Panc1 (cell line): Measurements from ENCODE around the gene SLC7A11. TPM values are rescaled to one million over a fixed set of nuclear protein-coding genes. Genes with fewer than 3 reads are reported as not detected.
"Not testable (repeated sequence)": the region's sequence is repeated elsewhere in the genome, so short reads cannot be mapped to it uniquely, and the experiment has no call there.

Experiments used
- ATAC-seq: fragments of 200-7000 bp; cut with Tn5 transposase; 2 replicates; pipeline ENCODE4 v1.9.1; 2020; ENCODE audit warnings: mild to moderate bottlenecking, moderate library complexity
- BruUV-seq: library from RNA; stranded (reverse); fragments of 400-500 nt; replicated peaks from 2 replicates; lab custom pipeline; 2021; lab: Mats Ljungman, UMichigan
- CTCF ChIA-PET: fragments of 300-600 bp; sonication (Branson Sonifier 250); formaldehyde crosslinking; loops from one replicate; lab custom pipeline; 2022; ENCODE audit warnings: antibody characterized with exemption; lab: Charles Lee
- POLR2A ChIA-PET: fragments of 300-600 bp; sonication (Branson Sonifier 250); formaldehyde crosslinking; loops from one replicate; lab custom pipeline; 2022; ENCODE audit warnings: antibody characterized with exemption; lab: Charles Lee
- DNase-seq: peaks from one replicate; pipeline ENCODE4 v3.0.0-alpha.2; 2010; ENCODE audit warnings: low read depth, low spot score
- H3K27ac ChIP-seq: 2 replicates; pipeline ENCODE4 v1.5.1; 2011; ENCODE audit warnings: mild to moderate bottlenecking, low read length, inconsistent platforms
- H3K27me3 ChIP-seq: fragments of 200-500 bp; sonication (Bioruptor generic); 2 replicates; pipeline ENCODE4 v1.6.0; 2014; ENCODE audit warnings: low read length, inconsistent platforms; ENCODE audit not compliant: control insufficient read depth, insufficient read depth
- H3K36me3 ChIP-seq: fragments of 200-500 bp; sonication (Bioruptor generic); 2 replicates; pipeline ENCODE4 v1.5.1; 2014; ENCODE audit warnings: inconsistent platforms, mild to moderate bottlenecking, low read length, moderate library complexity; ENCODE audit not compliant: control insufficient read depth, insufficient read depth
- H3K4me1 ChIP-seq: 2 replicates; pipeline ENCODE4 v1.5.1; 2011; ENCODE audit warnings: inconsistent platforms, mild to moderate bottlenecking, low read length, moderate library complexity; ENCODE audit not compliant: control insufficient read depth, insufficient read depth
- H3K4me3 ChIP-seq, 2 experiments: 2 replicates each; pipeline ENCODE4 v1.5.1; 2011 to 2012; ENCODE audit warnings: low read depth in 2 of 2, low read length in 2 of 2, mild to moderate bottlenecking in 2 of 2, inconsistent platforms in 1 of 2, moderate library complexity in 1 of 2
- H3K9me3 ChIP-seq: fragments of 200-500 bp; sonication (Bioruptor generic); 2 replicates; pipeline ENCODE4 v1.5.1; 2014; ENCODE audit warnings: low read depth, mild to moderate bottlenecking, inconsistent platforms, low read length, moderate library complexity; ENCODE audit not compliant: control insufficient read depth, insufficient read depth
- CTCF ChIP-seq: fragments of 450-650 bp; IDR thresholded peaks from 2 replicates; pipeline ENCODE4 v1.5.1; 2017; ENCODE audit warnings: mild to moderate bottlenecking
- POLR2AphosphoS5 ChIP-seq: IDR thresholded peaks from 2 replicates; pipeline ENCODE4 v1.6.1; 2012; ENCODE audit warnings: mild to moderate bottlenecking, low read depth, low read length, moderate library complexity
- REST ChIP-seq, 2 experiments: IDR thresholded peaks; 2 replicates each; pipeline ENCODE4 v1.6.1; 2011 to 2012; ENCODE audit warnings: low read depth in 2 of 2, control low read depth in 1 of 2, low read length in 1 of 2, mild to moderate bottlenecking in 1 of 2, moderate library complexity in 1 of 2; ENCODE audit not compliant: insufficient read depth in 1 of 2
- SIN3A ChIP-seq: IDR thresholded peaks from 2 replicates; pipeline ENCODE4 v1.6.1; 2012; ENCODE audit warnings: low read depth, mild to moderate bottlenecking, low read length, moderate library complexity, borderline replicate concordance; ENCODE audit not compliant: insufficient read depth
- TCF7L2 ChIP-seq: IDR thresholded peaks from 2 replicates; pipeline ENCODE4 v1.6.1; 2011; ENCODE audit warnings: mild to moderate bottlenecking, low read depth, low read length, inconsistent platforms
- in situ Hi-C: cut with HindIII; loops from 2 replicates; pipeline ENCODE4 v1.10.0; 2016; ENCODE audit warnings: low sequenced_read_pairs, low pct_unique_long_range_greater_than_20kb
- intact Hi-C: fragments of 100-400 bp; cut with micrococcal nuclease; formaldehyde crosslinking; loops from one replicate; pipeline ENCODE4 v1.10.0; 2022; ENCODE audit not compliant: unreplicated experiment
- total RNA-seq: library from RNA; stranded (reverse); gene quantifications from one replicate; pipeline ENCODE4 v1.2.1, GENCODE V29; 2021; ENCODE audit not compliant: unreplicated experiment

SLC7A11 gene
- total RNA-seq, 1 experiment from 2014 or later, result 6.4 TPM

- H3K27ac ChIP-seq, result no peak overlapping the region
- H3K4me1 ChIP-seq, result peaks cover 6% of the 10 kb centered on the region; the same call in 1 of the 2 replicates
- in situ Hi-C loops, result no loop called here
- CTCF ChIA-PET, result no interaction called here
- no peak for TF ChIP-seq TCF7L2
- no peak for TF ChIP-seq REST (IDR thresholded peaks at IDR 0.05; ENCODE audit: insufficient read depth in 1 of 2, low read depth in 2 of 2, low read length in 1 of 2)
- no peak for TF ChIP-seq SIN3A
- no peak for TF ChIP-seq CTCF
- no peak for TF ChIP-seq POLR2AphosphoS5
- no peaks in the 10 kb centered on the region for H3K27me3 ChIP-seq
- POLR2A ChIA-PET, result no interaction called here
- no peaks in the 10 kb centered on the region for H3K36me3 ChIP-seq
- ATAC-seq (no peak), DNase-seq (no peak)
- BruUV-seq, result no TSS peak
- H3K4me3 ChIP-seq, result peak overlapping the region; percentile 63 to 97; a peak in 3 of 4 replicates
- intact Hi-C loops, result no loop called here
- no peaks in the 10 kb centered on the region for H3K9me3 ChIP-seq
These were observed 2.7 kb downstream of the SLC7A11 start for GRCh38 chr4:138239491-138239890.

- no peak for TF ChIP-seq CTCF
- no peak for TF ChIP-seq POLR2AphosphoS5
- TF ChIP-seq SIN3A, result no peak
- no peak for TF ChIP-seq REST (IDR thresholded peaks at IDR 0.05; ENCODE audit: insufficient read depth in 1 of 2, low read depth in 2 of 2, low read length in 1 of 2)
- no peak for TF ChIP-seq TCF7L2
- no peaks in the 10 kb centered on the region for H3K9me3 ChIP-seq
- ATAC-seq (no peak), DNase-seq (no peak)
- H3K27me3 ChIP-seq, result no peaks in the 10 kb centered on the region
- H3K4me1 ChIP-seq, result peaks cover 6% of the 10 kb centered on the region; the same call in 1 of the 2 replicates
- ChIA-PET CTCF (no interaction called here), POLR2A (no interaction called here)
- in situ Hi-C loops, result no loop called here
- intact Hi-C loops, result no loop called here
- BruUV-seq, result no TSS peak
- peak overlapping the region; percentile 63 to 97 for H3K4me3 ChIP-seq
- H3K27ac ChIP-seq, result no peak overlapping the region
- no peaks in the 10 kb centered on the region for H3K36me3 ChIP-seq
These were observed 3.4 kb downstream of the SLC7A11 start for GRCh38 chr4:138238521-138239292.

GRCh38 chr4:138237132-138237531 is 5.0 kb downstream of the SLC7A11 start:
- H3K36me3 ChIP-seq, DNase-seq, ATAC-seq, BruUV-seq, CTCF ChIA-PET, in situ Hi-C loops, H3K27ac ChIP-seq, H3K4me1 ChIP-seq, H3K27me3 ChIP-seq, H3K4me3 ChIP-seq, POLR2A ChIA-PET, H3K9me3 ChIP-seq, intact Hi-C loops: not testable (repeated sequence)
